ENCODE measurements around the gene ARHGAP23. TPM values are rescaled to one million over a fixed set of nuclear protein-coding genes. Genes with fewer than 3 reads are reported as not detected.
A peak's percentile ranks its signal among the peaks of the same experiment; 100 is the strongest.

Gene ARHGAP23
- total RNA-seq, 1 donor from 2014 or later = 28.4 TPM

DNA sequence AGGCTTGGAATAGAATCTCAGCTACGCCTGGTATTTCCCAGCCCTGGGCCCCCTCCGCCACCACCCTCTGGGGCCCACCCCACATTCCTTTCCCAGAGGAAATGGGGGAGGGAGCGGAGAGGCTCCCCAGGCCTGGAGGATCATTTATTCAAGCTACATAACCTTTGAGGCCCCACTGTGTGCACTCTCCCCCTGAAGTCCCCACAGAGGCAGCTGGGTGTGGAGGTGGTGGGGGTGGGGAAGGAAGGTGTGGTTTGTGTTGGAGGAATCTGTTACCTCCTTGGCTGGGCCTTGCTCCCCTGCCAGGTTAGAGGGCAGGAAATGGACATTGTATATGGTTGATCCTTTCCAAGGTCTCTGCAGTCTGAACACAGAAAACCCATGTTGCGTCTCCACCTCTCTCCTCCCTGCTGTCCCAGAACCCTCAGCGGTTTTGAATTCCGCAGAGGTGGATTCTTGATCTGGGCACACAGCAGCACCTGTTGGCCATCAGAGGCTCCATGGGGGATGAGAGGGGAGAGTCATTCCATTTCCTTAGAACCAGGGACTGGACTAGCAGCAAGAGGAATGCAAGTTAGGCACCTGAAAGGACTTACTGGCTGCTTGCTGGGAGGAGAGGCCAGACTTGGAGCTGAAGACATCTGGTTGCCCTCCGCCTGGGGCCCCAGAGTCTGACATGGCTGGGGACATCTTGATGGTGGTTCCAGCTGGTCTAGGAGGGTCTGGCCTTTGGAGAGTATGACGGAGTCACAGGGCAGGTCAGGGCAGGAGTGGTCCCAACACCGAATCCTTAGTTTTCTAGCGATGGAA is 23.0 kb downstream of the ARHGAP23 start:
- H3K4me3 ChIP-seq (ENCODE audit: low read depth, low read length) = no peak overlapping the region
- no peak for DNase-seq (ENCODE audit: low read depth)
- no peak for TF ChIP-seq CTCF (conservative IDR thresholded peaks at IDR 0.05; ENCODE audit: low read depth, low read length)

GRCh38 chr17:38451840-38452529 is 23.7 kb downstream of the ARHGAP23 start:
- no peak overlapping the region for H3K4me3 ChIP-seq (ENCODE audit: low read depth, low read length)
- no peak for DNase-seq (ENCODE audit: low read depth)
- no peak for TF ChIP-seq CTCF (conservative IDR thresholded peaks at IDR 0.05; ENCODE audit: low read depth, low read length)

GRCh38 chr17:38452719-38453118 is 24.5 kb downstream of the ARHGAP23 start:
- no peak for DNase-seq (ENCODE audit: low read depth)
- no peak for TF ChIP-seq CTCF (conservative IDR thresholded peaks at IDR 0.05; ENCODE audit: low read depth, low read length)
- H3K4me3 ChIP-seq (ENCODE audit: low read depth, low read length) = no peak overlapping the region

DNA sequence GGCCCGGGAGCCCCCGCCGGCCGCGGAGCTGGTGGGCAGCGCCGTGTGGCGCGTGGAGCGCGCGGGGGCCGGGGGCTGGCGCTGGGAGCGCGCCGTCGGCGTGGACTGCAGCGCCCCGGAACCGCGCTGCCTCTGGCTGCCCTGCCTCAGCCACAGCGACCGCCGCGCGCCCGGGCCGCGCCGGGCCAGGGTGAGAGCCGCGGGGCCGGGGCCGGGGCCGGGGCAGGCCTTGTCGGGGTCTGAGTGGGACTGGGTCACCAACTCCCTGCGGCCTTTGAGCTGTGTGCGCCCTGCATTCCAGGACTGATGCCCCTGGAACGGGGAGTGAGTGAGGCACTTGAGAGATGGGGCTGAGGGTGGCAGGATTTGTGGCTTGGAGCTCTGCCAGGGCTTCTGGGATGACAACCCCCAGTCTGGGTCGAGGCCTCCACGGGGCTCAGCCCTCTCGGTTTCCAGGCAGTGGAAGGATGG is 25.7 kb downstream of the ARHGAP23 start:
- TF ChIP-seq CTCF (conservative IDR thresholded peaks at IDR 0.05; ENCODE audit: low read depth, low read length) = no peak
- no peak for DNase-seq (ENCODE audit: low read depth)

GRCh38 chr17:38454532-38454931 is 26.3 kb downstream of the ARHGAP23 start:
- peak overlapping the region; percentile 51 for H3K4me3 ChIP-seq (ENCODE audit: low read depth, low read length)
- TF ChIP-seq CTCF (conservative IDR thresholded peaks at IDR 0.05; ENCODE audit: low read depth, low read length) = no peak
- DNase-seq (ENCODE audit: low read depth) = no peak

More for the DNA sequence above, 25.7 kb downstream of the ARHGAP23 start:
- H3K4me3 ChIP-seq (ENCODE audit: low read depth, low read length) = peak overlapping the region; percentile 51

DNA sequence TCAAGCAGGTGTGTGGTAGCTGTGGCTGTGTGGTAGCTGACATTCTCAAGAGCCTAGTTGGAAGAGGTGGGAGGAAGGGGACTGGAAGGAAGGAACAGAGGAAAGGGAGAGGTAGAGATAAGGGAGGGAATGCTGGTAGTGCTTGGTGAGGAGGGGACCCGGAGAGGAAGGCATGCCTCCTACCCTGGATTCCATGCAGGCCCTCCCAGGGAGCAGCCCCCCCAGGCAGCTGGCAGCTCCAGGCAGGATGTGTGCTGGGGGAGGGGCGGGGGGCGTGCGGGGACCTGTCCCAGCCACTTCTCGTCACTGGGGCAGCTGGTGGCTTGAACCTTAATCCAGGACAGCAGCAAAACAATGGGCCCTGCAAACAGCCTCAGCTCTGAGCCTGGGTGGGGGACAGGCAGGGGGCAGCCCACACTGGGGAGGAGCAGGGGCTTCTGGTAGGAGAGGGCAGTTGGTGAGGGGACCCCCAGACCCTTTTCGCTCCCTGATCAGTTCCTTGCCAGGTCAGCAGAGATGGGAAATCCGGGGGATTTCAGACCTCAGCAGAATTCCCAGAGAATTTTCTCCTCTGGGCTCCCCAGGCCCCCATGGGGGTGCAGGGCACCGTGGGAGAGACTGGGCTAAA is 27.1 kb downstream of the ARHGAP23 start:
- H3K4me3 ChIP-seq (ENCODE audit: low read depth, low read length) = peak overlapping the region; percentile 51
- DNase-seq (ENCODE audit: low read depth) = no peak
- TF ChIP-seq CTCF (conservative IDR thresholded peaks at IDR 0.05; ENCODE audit: low read depth, low read length) = no peak
